T-cell (primary cell): ENCODE data around the gene TMEM161A. TPM values are rescaled to one million over a fixed set of nuclear protein-coding genes. Genes with fewer than 3 reads are reported as not detected.
"Not testable (repeated sequence)": the region's sequence is repeated elsewhere in the genome, so short reads cannot be mapped to it uniquely, and the experiment has no call there.

ENCODE experiments used
- ATAC-seq, 4 experiments: fragments of 200-7000 bp in 3 of 4; fragments of 150-1000 bp in 1 of 4; cut with Tn5 transposase; replicated peaks in 1 of 4; 1 replicate in 3 of 4; 2 replicates in 1 of 4; pipeline ENCODE4 v1.10.0; 2021; ENCODE audit warnings: moderate library complexity in 3 of 4, mild to moderate bottlenecking in 2 of 4, moderate number of reproducible peaks in 1 of 4
- CTCF ChIA-PET, 2 donors: fragments of 300-600 bp; sonication (Branson Sonifier 250); formaldehyde crosslinking; loops; one replicate each; lab custom pipeline; 2022; ENCODE audit warnings: antibody characterized with exemption in 2 of 2; lab: Charles Lee
- POLR2A ChIA-PET, 2 donors: fragments of 300-600 bp; sonication (Branson Sonifier 250); formaldehyde crosslinking; loops; one replicate each; lab custom pipeline; 2022; ENCODE audit warnings: antibody characterized with exemption in 2 of 2; lab: Charles Lee
- DNase-seq, 35 experiments: peaks; one replicate each; pipeline versions ENCODE4 v3.0.0 to v3.0.0-alpha.2; 2013 to 2023
- H3K27ac ChIP-seq: one replicate; pipeline ENCODE4 v1.5.1; 2013; ENCODE audit warnings: low read length
- H3K27me3 ChIP-seq, 2 experiments: replicated peaks in 1 of 2; 1 replicate in 1 of 2; 2 replicates in 1 of 2; pipeline versions ENCODE4 v1.6.1 to v1.7.0; 2013; ENCODE audit warnings: low read length in 1 of 2, mixed read lengths in 1 of 2; ENCODE audit not compliant: control insufficient read depth in 2 of 2, insufficient read depth in 2 of 2; ENCODE audit errors: extremely low read depth in 1 of 2
- H3K36me3 ChIP-seq, 2 donors: 1 replicate in 1 of 2; 2 replicates in 1 of 2; pipeline versions ENCODE4 v1.6.1 to v1.7.0; 2013; ENCODE audit warnings: low read length in 1 of 2; ENCODE audit not compliant: control insufficient read depth in 2 of 2, insufficient read depth in 1 of 2; ENCODE audit errors: extremely low read depth in 1 of 2
- H3K4me1 ChIP-seq, 2 experiments: 1 replicate in 1 of 2; 2 replicates in 1 of 2; pipeline versions ENCODE4 v1.6.1 to v1.7.0; 2013; ENCODE audit warnings: low read length in 2 of 2, mixed read lengths in 1 of 2; ENCODE audit not compliant: insufficient read depth in 2 of 2, control insufficient read depth in 1 of 2; ENCODE audit errors: extremely low read depth in 1 of 2
- H3K4me3 ChIP-seq, 2 donors: 1 replicate in 1 of 2; 2 replicates in 1 of 2; pipeline versions ENCODE4 v1.5.1 to v1.7.0; 2013; ENCODE audit warnings: mild to moderate bottlenecking in 2 of 2, low read length in 1 of 2, moderate library complexity in 1 of 2; ENCODE audit not compliant: control insufficient read depth in 1 of 2; ENCODE audit errors: extremely low read depth in 1 of 2
- H3K9me3 ChIP-seq: 2 replicates; pipeline ENCODE4 v1.7.0; 2013
- H3K27ac Mint-ChIP-seq, 2 donors: one replicate each; pipeline ENCODE4 v1.8.0; 2020 to 2021; ENCODE audit warnings: mild to moderate bottlenecking in 2 of 2, mixed read lengths in 2 of 2
- H3K27me3 Mint-ChIP-seq, 2 donors: one replicate each; pipeline ENCODE4 v1.8.0; 2021 to 2022; ENCODE audit warnings: mixed read lengths in 2 of 2
- H3K36me3 Mint-ChIP-seq: one replicate; pipeline ENCODE4 v1.8.0; 2021; ENCODE audit warnings: mixed read lengths
- H3K4me1 Mint-ChIP-seq, 3 donors: one replicate each; pipeline ENCODE4 v1.8.0; 2020 to 2022; ENCODE audit warnings: mixed read lengths in 3 of 3, mild to moderate bottlenecking in 1 of 3
- H3K4me3 Mint-ChIP-seq, 3 donors: one replicate each; pipeline ENCODE4 v1.8.0; 2020 to 2022; ENCODE audit warnings: mild to moderate bottlenecking in 3 of 3, mixed read lengths in 3 of 3, moderate library complexity in 3 of 3
- H3K9me3 Mint-ChIP-seq, 3 donors: one replicate each; pipeline ENCODE4 v1.8.0; 2020 to 2022; ENCODE audit warnings: mixed read lengths in 3 of 3
- WGBS: methylation state at CpG from one replicate; pipeline ENCODE4 v1.1.5; 2013; ENCODE audit warnings: missing lambda C conversion rate; ENCODE audit not compliant: insufficient coverage; 5-methylcytosine and 5-hydroxymethylcytosine counted together
- total RNA-seq, 35 experiments: library from RNA in 6 of 35; stranded (reverse) in 6 of 35; fragments of 120-200 nt in 1 of 35; gene quantifications; one replicate each; pipeline versions ENCODE4 v1.2.1 to v1.2.4 and lab custom pipeline; 2013 to 2026

TMEM161A gene
- total RNA-seq, 5 donors from 2014 or later (not counting 1 experiment from before 2014, with no cell fraction given) = 14.3 to 36.7 (median 34.4) TPM

GRCh38 chr19:19111136-19111835 is 27.0 kb downstream of the TMEM161A start:
- H3K9me3 ChIP-seq = no peaks in the 10 kb centered on the region
- H3K4me1 Mint-ChIP-seq = peaks cover 7 to 10% (median 10%) of the 10 kb centered on the region in 3 donors
- DNase-seq = no peak
- H3K4me3 ChIP-seq = no peak overlapping the region
- ChIA-PET CTCF (interaction anchor here (0.6 kb wide), 2 partner anchors 11 to 57 kb away, joined by 4 read pairs; no protein-coding TSS in a partner anchor), POLR2A (no interaction called here)
- no peak overlapping the region for H3K27ac ChIP-seq
- H3K9me3 Mint-ChIP-seq = no peaks in the 10 kb centered on the region
- peaks cover 0 to 16% of the 10 kb centered on the region in 2 experiments for H3K4me1 ChIP-seq
- peaks cover 9% of the 10 kb centered on the region for H3K36me3 Mint-ChIP-seq
- H3K27me3 Mint-ChIP-seq = no peaks in the 10 kb centered on the region
- H3K4me3 Mint-ChIP-seq = peak overlapping the region in 1 of 3 donors; percentile 31
- no peak for ATAC-seq
- peaks cover 2 to 5% of the 10 kb centered on the region in 2 donors for H3K36me3 ChIP-seq
- WGBS = 79% methylated on average over 14 of the region's 15 CpGs
- no peak overlapping the region for H3K27ac Mint-ChIP-seq
- H3K27me3 ChIP-seq = no peaks in the 10 kb centered on the region

DNA sequence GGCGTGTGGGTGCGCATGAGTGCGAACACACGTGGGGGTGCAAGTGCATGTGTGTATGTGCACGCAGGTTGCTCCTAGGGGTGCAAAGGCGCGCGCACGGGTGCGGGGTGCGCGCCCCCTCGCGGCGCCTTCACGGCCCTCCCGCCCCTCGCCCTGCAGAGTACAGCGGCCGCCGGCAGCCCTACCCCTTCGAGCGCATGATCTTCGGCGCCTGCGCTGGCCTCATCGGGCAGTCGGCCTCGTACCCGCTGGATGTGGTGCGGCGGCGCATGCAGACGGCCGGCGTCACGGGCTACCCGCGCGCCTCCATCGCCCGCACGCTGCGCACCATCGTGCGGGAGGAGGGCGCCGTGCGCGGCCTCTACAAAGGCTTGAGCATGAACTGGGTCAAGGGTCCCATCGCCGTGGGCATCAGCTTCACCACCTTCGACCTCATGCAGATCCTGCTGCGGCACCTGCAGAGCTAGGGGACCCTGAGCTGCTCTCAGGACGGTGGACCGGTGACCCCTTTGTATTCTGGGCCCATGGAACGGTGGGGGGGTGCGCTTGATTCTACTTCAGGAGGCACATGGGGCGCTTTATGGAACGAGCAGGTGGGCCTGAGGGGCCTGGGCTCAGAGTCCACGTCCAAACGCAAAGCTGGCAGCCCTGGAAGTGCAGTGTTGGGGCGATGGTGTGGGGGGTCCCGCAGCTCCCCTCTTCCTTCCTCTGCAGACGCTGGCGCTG is 27.7 kb downstream of the TMEM161A start:
- peak; percentile 53 to 72 (median 65) for ATAC-seq
- Mint-ChIP-seq H3K4me1 (peaks cover 7 to 10% (median 10%) of the 10 kb centered on the region in 3 donors), H3K9me3 (no peaks in the 10 kb centered on the region), H3K27ac (no peak overlapping the region), H3K4me3 (no peak overlapping the region), H3K36me3 (peaks cover 9% of the 10 kb centered on the region), H3K27me3 (no peaks in the 10 kb centered on the region)
- Histone ChIP-seq H3K4me1 (peaks cover 0 to 13% of the 10 kb centered on the region in 2 experiments), H3K9me3 (no peaks in the 10 kb centered on the region), H3K27ac (no peak overlapping the region), H3K4me3 (peak overlapping the region in 1 of 2 donors; percentile 10), H3K27me3 (no peaks in the 10 kb centered on the region), H3K36me3 (peaks cover 2 to 5% of the 10 kb centered on the region in 2 donors)
- ChIA-PET CTCF (interaction anchor here (0.6 kb wide), 2 partner anchors 12 to 56 kb away, joined by 4 read pairs; no protein-coding TSS in a partner anchor), POLR2A (no interaction called here)
- peak in 6 of 35 experiments; percentile 4 to 41 (median 20) for DNase-seq
- 33% methylated on average over 64 of the region's 66 CpGs for WGBS

- no peaks in the 10 kb centered on the region for H3K9me3 Mint-ChIP-seq
- ChIA-PET CTCF (no interaction called here), POLR2A (interaction anchor here in 1 of 2 donors (0.7 kb wide), 1 partner anchor 688 kb away, joined by 3 read pairs; no protein-coding TSS in a partner anchor)
- Histone ChIP-seq H3K9me3 (no peaks in the 10 kb centered on the region), H3K27ac (no peak overlapping the region), H3K36me3 (peaks cover 2 to 5% of the 10 kb centered on the region in 2 donors), H3K27me3 (no peaks in the 10 kb centered on the region), H3K4me3 (no peak overlapping the region), H3K4me1 (peaks cover 0 to 13% of the 10 kb centered on the region in 2 experiments)
- DNase-seq (no peak), ATAC-seq (no peak)
- no peaks in the 10 kb centered on the region for H3K27me3 Mint-ChIP-seq
- no peak overlapping the region for H3K4me3 Mint-ChIP-seq
- H3K4me1 Mint-ChIP-seq = peaks cover 7 to 10% (median 10%) of the 10 kb centered on the region in 3 donors
- 93% methylated on average over 5 of the region's 9 CpGs for WGBS
- peaks cover 9% of the 10 kb centered on the region for H3K36me3 Mint-ChIP-seq
- H3K27ac Mint-ChIP-seq = no peak overlapping the region
Observed at GRCh38 chr19:19109601-19110000, 28.7 kb downstream of the TMEM161A start.

GRCh38 chr19:19107654-19108053 is 30.6 kb downstream of the TMEM161A start:
- H3K36me3 ChIP-seq = peaks cover 2 to 11% of the 10 kb centered on the region in 2 donors
- peaks cover 7 to 10% (median 7%) of the 10 kb centered on the region in 3 donors for H3K4me1 Mint-ChIP-seq
- H3K4me3 ChIP-seq = no peak overlapping the region
- ATAC-seq (no peak), DNase-seq (no peak)
- H3K4me3 Mint-ChIP-seq = no peak overlapping the region
- ChIA-PET POLR2A (no interaction called here), CTCF (interaction anchor here in 1 of 2 donors (0.7 kb wide), 1 partner anchor 29 kb away, joined by 3 read pairs; no protein-coding TSS in a partner anchor)
- H3K4me1 ChIP-seq = peaks cover 0 to 10% of the 10 kb centered on the region in 2 experiments
- H3K9me3 Mint-ChIP-seq = no peaks in the 10 kb centered on the region
- 100% methylated on average over 3 of the region's 11 CpGs for WGBS
- no peaks in the 10 kb centered on the region for H3K27me3 Mint-ChIP-seq
- H3K27ac ChIP-seq = no peak overlapping the region
- no peaks in the 10 kb centered on the region for H3K9me3 ChIP-seq
- peaks cover 9% of the 10 kb centered on the region for H3K36me3 Mint-ChIP-seq
- H3K27ac Mint-ChIP-seq = no peak overlapping the region
- no peaks in the 10 kb centered on the region for H3K27me3 ChIP-seq

- H3K36me3 ChIP-seq = peaks cover 2 to 11% of the 10 kb centered on the region in 2 donors
- H3K36me3 Mint-ChIP-seq, CTCF ChIA-PET, DNase-seq, H3K4me3 Mint-ChIP-seq, H3K27ac ChIP-seq, H3K9me3 Mint-ChIP-seq, H3K27me3 ChIP-seq, POLR2A ChIA-PET, H3K4me1 ChIP-seq, ATAC-seq, H3K4me3 ChIP-seq, H3K9me3 ChIP-seq, H3K27ac Mint-ChIP-seq, H3K4me1 Mint-ChIP-seq, H3K27me3 Mint-ChIP-seq: not testable (repeated sequence)
- WGBS = 100% methylated on average over 4 of the region's 7 CpGs
Observed at GRCh38 chr19:19106938-19107337, 31.3 kb downstream of the TMEM161A start.

DNA sequence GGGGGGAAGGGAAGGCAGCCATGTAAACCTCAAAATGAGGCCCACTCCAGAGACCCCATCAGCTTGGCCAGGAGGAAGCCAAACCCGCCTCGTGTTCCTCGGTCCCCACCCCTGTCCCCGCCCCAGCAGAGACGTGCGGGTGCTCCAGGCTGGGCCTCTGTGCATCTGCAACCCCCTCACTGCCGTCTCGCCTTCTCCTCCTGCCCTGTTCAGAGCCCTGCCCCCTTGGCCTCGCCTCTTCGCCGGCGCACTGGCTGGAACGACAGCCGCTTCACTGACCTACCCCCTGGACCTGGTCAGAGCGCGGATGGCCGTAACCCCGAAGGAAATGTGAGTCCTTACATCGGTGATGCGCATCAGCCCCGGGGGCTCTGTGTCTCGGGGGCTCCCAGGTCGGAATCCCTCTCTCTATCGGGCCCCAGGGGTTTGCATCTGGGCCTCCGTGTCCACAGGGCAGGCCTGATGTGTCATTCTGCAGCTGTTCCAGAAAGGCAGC is 32.2 kb downstream of the TMEM161A start:
- Histone ChIP-seq H3K4me3 (no peak overlapping the region), H3K36me3 (peaks cover 2 to 16% of the 10 kb centered on the region in 2 donors), H3K9me3 (no peaks in the 10 kb centered on the region), H3K27ac (no peak overlapping the region), H3K4me1 (peaks cover 0 to 10% of the 10 kb centered on the region in 2 experiments), H3K27me3 (no peaks in the 10 kb centered on the region)
- Mint-ChIP-seq H3K27ac (no peak overlapping the region), H3K4me1 (peaks cover 5 to 7% (median 7%) of the 10 kb centered on the region in 3 donors), H3K4me3 (no peak overlapping the region), H3K36me3 (peaks cover 9% of the 10 kb centered on the region), H3K27me3 (no peaks in the 10 kb centered on the region), H3K9me3 (no peaks in the 10 kb centered on the region)
- CTCF ChIA-PET = no interaction called here
- no peak for DNase-seq
- POLR2A ChIA-PET = no interaction called here
- no peak for ATAC-seq
- WGBS = 92% methylated on average over 21 of the region's 25 CpGs
